HG03135 (cell line): Measurements from ENCODE around the gene ANAPC15.
"Not testable (repeated sequence)": the region's sequence is repeated elsewhere in the genome, so short reads cannot be mapped to it uniquely, and the experiment has no call there.

Source experiments
- ATAC-seq: cut with Tn5 transposase; IDR thresholded peaks from one replicate; pipeline ENCODE4 v1.9.1; 2021; ENCODE audit warnings: mild to moderate bottlenecking, moderate library complexity; ENCODE audit not compliant: unreplicated experiment

Gene ANAPC15

GRCh38 chr11:72112143-72112977 lies at the start of gene ANAPC15:
ANAPC15 (minus strand) TSS chr11:72112695; CDS start chr11:72111276, 1,419 bp downstream.
- peak; percentile 89 for ATAC-seq

- ATAC-seq: no peak
These were observed 47.8 kb upstream of the ANAPC15 start for GRCh38 chr11:72160319-72160718.

GRCh38 chr11:72157131-72157530 lies 44.6 kb upstream of the ANAPC15 start:
- ATAC-seq: no peak

- no peak for ATAC-seq
These were observed 43.3 kb upstream of the ANAPC15 start for GRCh38 chr11:72155751-72156150.

- no peak for ATAC-seq
These were observed 42.3 kb upstream of the ANAPC15 start for GRCh38 chr11:72154816-72155215.

- ATAC-seq: not testable (repeated sequence)
These were observed 41.4 kb upstream of the ANAPC15 start for GRCh38 chr11:72153874-72154273.

- ATAC-seq: no peak
These were observed 38.4 kb upstream of the ANAPC15 start for GRCh38 chr11:72150882-72151281.

- no peak for ATAC-seq
These were observed 34.1 kb upstream of the ANAPC15 start for GRCh38 chr11:72146625-72147024.

- ATAC-seq: no peak
These were observed 32.5 kb upstream of the ANAPC15 start for GRCh38 chr11:72144807-72145565.

- not testable (repeated sequence) for ATAC-seq
These were observed 30.0 kb upstream of the ANAPC15 start for GRCh38 chr11:72142543-72142942.

- ATAC-seq: not testable (repeated sequence)
These were observed 29.6 kb upstream of the ANAPC15 start for GRCh38 chr11:72142086-72142485.

- no peak for ATAC-seq
These were observed 28.6 kb upstream of the ANAPC15 start for GRCh38 chr11:72141066-72141465.

- no peak for ATAC-seq
These were observed 28.2 kb upstream of the ANAPC15 start for GRCh38 chr11:72140661-72141060.

- no peak for ATAC-seq
These were observed 27.0 kb upstream of the ANAPC15 start for GRCh38 chr11:72139500-72139899.

GRCh38 chr11:72138821-72139390 lies 26.4 kb upstream of the ANAPC15 start:
- ATAC-seq: no peak

- no peak for ATAC-seq
These were observed 24.3 kb upstream of the ANAPC15 start for GRCh38 chr11:72136684-72137262.

GRCh38 chr11:72135891-72136683 lies 23.6 kb upstream of the ANAPC15 start:
- ATAC-seq: no peak

- not testable (repeated sequence) for ATAC-seq
These were observed 23.0 kb upstream of the ANAPC15 start, which contains the start of gene FOLR3 for GRCh38 chr11:72135473-72135872. FOLR3 (plus strand) TSS chr11:72135725; CDS start chr11:72135953, 228 bp downstream.

GRCh38 chr11:72132646-72133045 lies 20.2 kb upstream of the ANAPC15 start:
- ATAC-seq: no peak

- no peak for ATAC-seq
These were observed 16.9 kb upstream of the ANAPC15 start for GRCh38 chr11:72129381-72129780.
